Measurements from ENCODE around the gene PYGO1. TPM values are rescaled to one million over a fixed set of nuclear protein-coding genes. Genes with fewer than 3 reads are reported as not detected.
"Not testable (repeated sequence)": the region's sequence is repeated elsewhere in the genome, so short reads cannot be mapped to it uniquely, and the experiment has no call there.

PYGO1 gene
- total RNA-seq, 1 donor from 2014 or later = 16.1 TPM

DNA sequence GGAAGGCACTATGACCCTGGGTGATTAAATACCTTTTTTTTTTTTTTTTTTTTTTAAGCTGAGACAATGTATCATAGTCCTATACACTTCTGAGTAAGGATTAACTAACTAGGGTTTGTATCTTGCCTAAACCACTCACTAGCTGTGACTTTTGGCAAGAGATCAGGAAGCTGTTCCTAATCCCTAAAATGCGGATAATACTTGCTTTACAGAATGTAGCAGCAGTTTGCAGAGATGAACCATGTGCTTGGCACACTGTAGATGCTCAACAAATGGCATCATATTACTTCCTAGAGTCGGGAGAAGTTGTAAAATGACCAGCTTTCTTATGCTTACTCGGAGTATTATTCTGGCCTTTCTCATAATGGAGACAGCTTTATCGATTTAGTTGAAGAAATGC, 25.6 kb upstream of the PYGO1 start:
- no peak for DNase-seq (ENCODE audit: extremely low spot score, unreplicated experiment)
- no peaks in the 10 kb centered on the region for H3K4me1 Mint-ChIP-seq (ENCODE audit: unreplicated experiment)
- H3K4me3 Mint-ChIP-seq (ENCODE audit: unreplicated experiment) = no peak overlapping the region
- no peaks in the 10 kb centered on the region for H3K9me3 Mint-ChIP-seq (ENCODE audit: unreplicated experiment)
- TF ChIP-seq, protein P1, sequence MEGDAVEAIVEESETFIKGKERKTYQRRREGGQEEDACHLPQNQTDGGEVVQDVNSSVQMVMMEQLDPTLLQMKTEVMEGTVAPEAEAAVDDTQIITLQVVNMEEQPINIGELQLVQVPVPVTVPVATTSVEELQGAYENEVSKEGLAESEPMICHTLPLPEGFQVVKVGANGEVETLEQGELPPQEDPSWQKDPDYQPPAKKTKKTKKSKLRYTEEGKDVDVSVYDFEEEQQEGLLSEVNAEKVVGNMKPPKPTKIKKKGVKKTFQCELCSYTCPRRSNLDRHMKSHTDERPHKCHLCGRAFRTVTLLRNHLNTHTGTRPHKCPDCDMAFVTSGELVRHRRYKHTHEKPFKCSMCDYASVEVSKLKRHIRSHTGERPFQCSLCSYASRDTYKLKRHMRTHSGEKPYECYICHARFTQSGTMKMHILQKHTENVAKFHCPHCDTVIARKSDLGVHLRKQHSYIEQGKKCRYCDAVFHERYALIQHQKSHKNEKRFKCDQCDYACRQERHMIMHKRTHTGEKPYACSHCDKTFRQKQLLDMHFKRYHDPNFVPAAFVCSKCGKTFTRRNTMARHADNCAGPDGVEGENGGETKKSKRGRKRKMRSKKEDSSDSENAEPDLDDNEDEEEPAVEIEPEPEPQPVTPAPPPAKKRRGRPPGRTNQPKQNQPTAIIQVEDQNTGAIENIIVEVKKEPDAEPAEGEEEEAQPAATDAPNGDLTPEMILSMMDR (IDR thresholded peaks at IDR 0.05) = no peak
- H3K27ac Mint-ChIP-seq (ENCODE audit: unreplicated experiment) = no peak overlapping the region
- H3K27me3 Mint-ChIP-seq (ENCODE audit: unreplicated experiment) = no peaks in the 10 kb centered on the region
- no peaks in the 10 kb centered on the region for H3K36me3 Mint-ChIP-seq (ENCODE audit: unreplicated experiment)

GRCh38 chr15:55606214-55606613, 18.1 kb upstream of the PYGO1 start:
- H3K27ac Mint-ChIP-seq (ENCODE audit: unreplicated experiment) = no peak overlapping the region
- H3K9me3 Mint-ChIP-seq (ENCODE audit: unreplicated experiment) = peaks cover 6% of the 10 kb centered on the region
- no peak for DNase-seq (ENCODE audit: extremely low spot score, unreplicated experiment)
- no peaks in the 10 kb centered on the region for H3K27me3 Mint-ChIP-seq (ENCODE audit: unreplicated experiment)
- H3K4me3 Mint-ChIP-seq (ENCODE audit: unreplicated experiment) = no peak overlapping the region
- H3K36me3 Mint-ChIP-seq (ENCODE audit: unreplicated experiment) = no peaks in the 10 kb centered on the region
- H3K4me1 Mint-ChIP-seq (ENCODE audit: unreplicated experiment) = no peaks in the 10 kb centered on the region
- TF ChIP-seq, protein P1 (IDR thresholded peaks at IDR 0.05) = no peak

- Mint-ChIP-seq H3K27me3 (ENCODE audit: unreplicated experiment) (no peaks in the 10 kb centered on the region), H3K4me3 (ENCODE audit: unreplicated experiment) (no peak overlapping the region), H3K9me3 (ENCODE audit: unreplicated experiment) (no peaks in the 10 kb centered on the region), H3K4me1 (ENCODE audit: unreplicated experiment) (no peaks in the 10 kb centered on the region), H3K36me3 (ENCODE audit: unreplicated experiment) (no peaks in the 10 kb centered on the region), H3K27ac (ENCODE audit: unreplicated experiment) (no peak overlapping the region)
- TF ChIP-seq, protein P1 (IDR thresholded peaks at IDR 0.05) = no peak
- DNase-seq (ENCODE audit: extremely low spot score, unreplicated experiment) = no peak
These were observed 13.2 kb upstream of the PYGO1 start for GRCh38 chr15:55601374-55601773.

GRCh38 chr15:55599439-55599838, 11.3 kb upstream of the PYGO1 start:
- Mint-ChIP-seq H3K4me1 (ENCODE audit: unreplicated experiment) (no peaks in the 10 kb centered on the region), H3K9me3 (ENCODE audit: unreplicated experiment) (no peaks in the 10 kb centered on the region), H3K36me3 (ENCODE audit: unreplicated experiment) (no peaks in the 10 kb centered on the region), H3K27me3 (ENCODE audit: unreplicated experiment) (no peaks in the 10 kb centered on the region), H3K27ac (ENCODE audit: unreplicated experiment) (no peak overlapping the region), H3K4me3 (ENCODE audit: unreplicated experiment) (no peak overlapping the region)
- DNase-seq (ENCODE audit: extremely low spot score, unreplicated experiment) = no peak
- TF ChIP-seq, protein P1 (IDR thresholded peaks at IDR 0.05) = no peak

GRCh38 chr15:55593019-55593418, 4.9 kb upstream of the PYGO1 start:
- not testable (repeated sequence) for H3K4me1 Mint-ChIP-seq (ENCODE audit: unreplicated experiment); H3K4me3 Mint-ChIP-seq (ENCODE audit: unreplicated experiment); H3K36me3 Mint-ChIP-seq (ENCODE audit: unreplicated experiment); DNase-seq (ENCODE audit: extremely low spot score, unreplicated experiment); H3K9me3 Mint-ChIP-seq (ENCODE audit: unreplicated experiment); H3K27ac Mint-ChIP-seq (ENCODE audit: unreplicated experiment); H3K27me3 Mint-ChIP-seq (ENCODE audit: unreplicated experiment)

DNA sequence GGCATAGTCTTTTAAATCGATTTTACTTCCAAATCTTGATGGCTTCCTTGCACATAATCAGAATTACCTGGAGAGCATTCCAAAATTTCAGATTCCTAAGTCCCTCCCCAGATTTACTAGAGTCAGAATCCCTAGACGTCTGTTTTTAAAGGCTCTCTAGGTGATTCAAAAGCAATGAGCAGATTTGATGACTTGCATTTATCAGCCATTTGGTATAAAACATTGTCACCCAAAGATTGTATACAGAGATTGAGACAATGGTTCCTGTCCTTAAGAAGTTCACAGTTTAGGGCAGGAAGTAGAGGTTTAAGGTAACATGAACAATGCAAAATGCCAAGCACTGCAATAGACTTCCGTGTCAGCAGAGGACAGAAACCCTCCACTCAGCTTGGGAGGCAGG, 2.6 kb upstream of the PYGO1 start:
- Mint-ChIP-seq H3K36me3 (ENCODE audit: unreplicated experiment) (no peaks in the 10 kb centered on the region), H3K27me3 (ENCODE audit: unreplicated experiment) (no peaks in the 10 kb centered on the region), H3K4me3 (ENCODE audit: unreplicated experiment) (no peak overlapping the region), H3K27ac (ENCODE audit: unreplicated experiment) (no peak overlapping the region), H3K4me1 (ENCODE audit: unreplicated experiment) (peaks cover 5% of the 10 kb centered on the region), H3K9me3 (ENCODE audit: unreplicated experiment) (no peaks in the 10 kb centered on the region)
- DNase-seq (ENCODE audit: extremely low spot score, unreplicated experiment) = no peak
- TF ChIP-seq, protein P1 (IDR thresholded peaks at IDR 0.05) = no peak
